CD4-positive, alpha-beta T cell treated with Interleukin-4 for 4 hours (primary cell): ENCODE results near the gene SIN3B.
"Not testable (repeated sequence)": the region's sequence is repeated elsewhere in the genome, so short reads cannot be mapped to it uniquely, and the experiment has no call there.

Experiments used
- DNase-seq: peaks from one replicate; pipeline ENCODE4 v3.0.0-alpha.2; 2020

SIN3B gene

GRCh38 chr19:16829010-16829821, at the start of gene SIN3B:
Gene SIN3B, plus strand, starts transcription at chr19:16829398. Its CDS starts 23 bp downstream, at chr19:16829421.
- peak; percentile 88 for DNase-seq

- DNase-seq: no peak
These were observed 49.5 kb upstream of the SIN3B start for GRCh38 chr19:16779539-16780163.

- DNase-seq: no peak
These were observed 46.5 kb upstream of the SIN3B start for GRCh38 chr19:16782719-16783118.

GRCh38 chr19:16788479-16788878, 40.7 kb upstream of the SIN3B start:
- DNase-seq: no peak

GRCh38 chr19:16789238-16789637, 40.0 kb upstream of the SIN3B start:
- DNase-seq: no peak

- no peak for DNase-seq
These were observed 39.1 kb upstream of the SIN3B start for GRCh38 chr19:16790051-16790450.

GRCh38 chr19:16791942-16792341, 37.3 kb upstream of the SIN3B start:
- DNase-seq: no peak

GRCh38 chr19:16794456-16795441, 34.4 kb upstream of the SIN3B start:
- DNase-seq: no peak

GRCh38 chr19:16795731-16796130, 33.5 kb upstream of the SIN3B start:
- DNase-seq: no peak

- no peak for DNase-seq
These were observed 31.3 kb upstream of the SIN3B start for GRCh38 chr19:16797876-16798275.

GRCh38 chr19:16798326-16798725, 30.9 kb upstream of the SIN3B start:
- DNase-seq: not testable (repeated sequence)

- no peak for DNase-seq
These were observed 29.5 kb upstream of the SIN3B start for GRCh38 chr19:16799740-16800139.

GRCh38 chr19:16801600-16802013, 27.6 kb upstream of the SIN3B start:
- DNase-seq: no peak

- DNase-seq: no peak
These were observed 25.0 kb upstream of the SIN3B start for GRCh38 chr19:16804176-16804575.

- no peak for DNase-seq
These were observed 21.5 kb upstream of the SIN3B start for GRCh38 chr19:16807549-16808284.

- no peak for DNase-seq
These were observed 14.6 kb upstream of the SIN3B start for GRCh38 chr19:16814526-16815100.

- DNase-seq: no peak
These were observed 9.1 kb upstream of the SIN3B start for GRCh38 chr19:16820056-16820455.

- no peak for DNase-seq
These were observed 8.1 kb upstream of the SIN3B start for GRCh38 chr19:16821081-16821480.

- DNase-seq: no peak
These were observed 6.5 kb upstream of the SIN3B start for GRCh38 chr19:16822648-16823047.

- DNase-seq: no peak
These were observed 4.4 kb upstream of the SIN3B start for GRCh38 chr19:16824658-16825311.

- DNase-seq: no peak
These were observed 3.7 kb upstream of the SIN3B start for GRCh38 chr19:16825312-16826052.
